ENCODE measurements around the gene CNIH3.

The CNIH3 gene

DNA sequence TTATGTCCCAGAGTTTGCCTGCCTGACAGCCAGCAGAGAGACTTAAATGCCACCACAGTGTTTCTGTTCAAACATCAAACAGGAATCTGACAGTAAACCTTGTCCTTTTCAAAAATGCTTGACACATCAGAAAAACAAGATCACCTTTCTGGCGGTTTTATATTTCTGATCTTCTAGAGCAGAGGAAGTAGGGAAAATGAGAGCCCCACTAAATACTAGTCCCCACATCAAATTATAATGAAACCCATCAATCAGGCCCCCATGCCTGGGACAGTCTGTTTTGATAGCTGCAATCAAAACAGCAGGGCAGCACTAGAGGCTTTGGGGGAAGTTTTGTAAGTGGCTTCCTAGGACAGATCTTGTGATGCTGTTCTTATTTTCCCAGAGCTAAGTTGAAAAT lies 129.3 kb downstream of the CNIH3 start:
- no peak for DNase-seq (ENCODE audit: low read depth)

DNA sequence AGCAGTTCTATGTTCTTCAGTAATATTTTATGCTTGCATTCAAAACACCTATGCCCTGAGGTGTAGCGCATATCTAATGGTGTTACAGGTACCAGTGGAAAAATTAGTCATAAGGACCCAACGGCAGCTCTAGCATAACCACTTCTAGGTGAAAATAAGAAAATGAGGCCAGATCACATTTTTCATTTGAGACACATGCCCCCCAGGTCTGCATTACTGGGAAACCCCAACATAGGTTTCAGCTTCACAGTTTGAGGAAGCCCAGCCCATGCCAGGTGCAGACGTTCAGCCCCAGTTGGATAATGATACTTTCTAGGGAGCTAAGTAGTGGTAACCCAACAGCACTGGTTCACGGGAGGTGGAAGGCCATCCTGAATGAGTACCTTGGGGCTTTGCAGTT lies 129.8 kb downstream of the CNIH3 start:
- no peak for DNase-seq (ENCODE audit: low read depth)

DNA sequence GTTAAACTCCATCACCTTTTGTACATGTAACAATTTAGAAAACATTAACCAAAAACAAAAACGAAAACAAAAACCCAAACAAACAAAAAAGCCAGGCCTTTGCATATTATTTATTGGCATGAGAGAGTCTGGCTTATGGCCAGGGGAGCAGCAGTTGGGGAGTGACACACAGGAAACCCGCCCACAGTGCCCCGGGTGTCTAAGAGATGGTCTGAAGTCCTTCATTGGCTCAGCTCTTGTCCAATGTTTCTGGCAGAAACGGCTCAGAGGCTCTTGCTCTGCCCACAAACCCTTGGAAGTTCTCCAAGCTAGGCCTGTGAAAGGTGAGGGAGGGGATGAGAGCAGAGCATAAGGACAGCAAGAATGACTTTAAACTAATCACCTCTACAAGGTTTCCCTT lies 131.5 kb downstream of the CNIH3 start:
- no peak for DNase-seq (ENCODE audit: low read depth)

DNA sequence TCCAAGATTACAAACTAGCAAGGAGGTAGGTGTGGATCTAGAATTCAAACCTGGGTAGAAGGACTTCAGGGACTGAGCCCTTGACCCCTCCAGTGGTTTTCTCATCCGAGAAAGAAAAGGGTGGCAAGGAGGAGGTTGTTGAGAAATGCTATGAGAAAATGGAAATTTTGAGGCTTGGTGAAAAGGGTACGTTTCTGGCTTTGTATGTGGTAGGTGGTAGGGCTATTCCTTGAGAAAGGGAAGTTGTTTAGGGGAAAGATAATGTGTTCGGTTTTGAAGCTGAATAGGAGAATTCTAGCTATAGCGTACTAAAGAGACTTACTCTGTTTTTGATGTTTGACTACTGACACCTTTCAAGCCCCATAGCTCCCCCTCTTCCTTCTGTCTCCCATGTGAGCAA lies 133.8 kb downstream of the CNIH3 start:
- no peak for DNase-seq (ENCODE audit: low read depth)

DNA sequence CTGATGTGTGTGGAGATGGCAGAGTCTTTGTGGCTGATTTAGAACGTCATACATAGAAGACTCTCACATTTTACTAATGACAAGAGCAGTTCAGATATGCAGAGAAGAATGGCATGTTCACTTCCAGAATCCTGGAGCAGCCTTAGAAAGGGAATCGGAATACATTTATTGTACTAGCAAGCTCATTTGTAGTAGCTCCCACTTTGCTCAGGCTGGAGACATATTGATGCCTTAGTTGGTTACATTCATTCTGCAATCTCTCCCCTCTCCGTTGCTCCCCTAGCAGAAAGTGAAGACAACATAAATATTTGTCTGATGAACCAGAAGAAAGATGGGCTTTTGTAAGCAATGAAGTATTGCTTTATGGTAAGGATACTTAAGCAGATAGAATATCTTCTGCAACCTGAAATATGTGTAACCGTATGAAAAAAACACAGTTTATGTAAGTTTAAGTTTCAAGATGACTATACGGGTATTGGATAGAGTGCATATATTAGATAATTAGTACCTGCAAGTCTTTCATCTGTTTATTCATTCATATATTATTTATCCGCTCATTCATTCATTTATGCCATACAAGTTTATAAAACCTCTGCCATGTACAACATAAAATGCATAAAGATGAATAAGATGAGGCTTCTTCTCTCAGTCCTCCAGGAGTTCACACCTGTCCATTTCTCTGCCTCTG lies 135.7 kb downstream of the CNIH3 start:
- DNase-seq (ENCODE audit: low read depth) = no peak

DNA sequence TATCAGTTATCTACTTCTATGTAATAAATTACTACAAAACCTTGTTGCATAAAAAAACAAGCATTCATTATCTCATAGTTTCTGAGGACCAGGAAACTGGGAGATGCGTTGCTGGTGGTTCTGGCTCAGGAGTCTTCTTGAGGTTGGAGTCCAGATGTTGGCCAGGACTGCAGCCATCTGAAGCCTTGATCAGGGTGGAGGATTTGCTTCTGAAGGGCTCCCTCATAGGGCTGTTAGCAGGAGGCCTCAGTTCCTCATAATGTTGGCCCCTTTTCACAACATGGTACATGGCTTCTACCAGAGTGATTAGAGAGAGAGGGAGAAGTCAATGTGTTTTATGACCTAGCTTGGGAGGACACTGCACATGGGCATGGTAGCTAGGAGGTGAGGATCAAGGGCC lies 137.4 kb downstream of the CNIH3 start:
- DNase-seq (ENCODE audit: low read depth) = no peak

DNA sequence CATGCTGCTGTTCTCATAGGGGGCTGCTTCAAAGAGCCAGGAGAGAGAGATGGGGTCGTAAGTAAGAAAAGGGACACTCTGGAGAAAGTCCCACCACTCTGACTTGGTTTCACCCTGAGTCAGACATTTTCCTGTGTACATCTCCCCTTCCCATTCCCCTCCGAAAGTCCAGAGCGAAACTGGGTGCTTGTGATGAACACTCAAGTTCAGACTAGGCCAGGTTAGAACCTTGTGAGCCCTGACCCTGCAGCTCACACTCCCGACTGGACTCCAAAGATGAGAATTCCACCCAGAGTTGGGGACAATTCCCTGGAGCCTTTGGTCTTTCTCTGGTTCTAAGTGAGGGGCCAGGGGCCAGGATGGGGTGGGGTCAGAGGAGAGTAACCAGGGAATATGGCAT lies 139.5 kb downstream of the CNIH3 start:
- no peak for DNase-seq (ENCODE audit: low read depth)

DNA sequence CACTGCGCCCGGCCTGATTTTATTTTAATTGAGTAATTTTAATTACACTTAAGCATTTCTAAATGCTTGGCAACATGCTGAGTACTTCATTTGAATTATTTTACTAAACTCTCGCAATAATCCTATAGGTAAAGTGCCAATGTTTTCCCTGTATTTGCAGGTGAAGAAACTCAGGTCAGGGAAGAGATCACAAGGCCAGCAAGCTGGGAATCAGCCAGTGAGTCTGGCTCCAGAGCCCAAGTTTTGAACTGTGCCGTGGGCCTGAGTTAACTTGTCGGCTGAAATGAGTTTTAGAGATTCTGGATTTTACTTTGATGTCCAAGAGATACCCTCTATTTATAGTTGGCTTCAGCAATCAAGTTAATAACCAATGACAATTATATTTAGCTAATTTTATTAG lies 141.4 kb downstream of the CNIH3 start:
- no peak for DNase-seq (ENCODE audit: low read depth)

DNA sequence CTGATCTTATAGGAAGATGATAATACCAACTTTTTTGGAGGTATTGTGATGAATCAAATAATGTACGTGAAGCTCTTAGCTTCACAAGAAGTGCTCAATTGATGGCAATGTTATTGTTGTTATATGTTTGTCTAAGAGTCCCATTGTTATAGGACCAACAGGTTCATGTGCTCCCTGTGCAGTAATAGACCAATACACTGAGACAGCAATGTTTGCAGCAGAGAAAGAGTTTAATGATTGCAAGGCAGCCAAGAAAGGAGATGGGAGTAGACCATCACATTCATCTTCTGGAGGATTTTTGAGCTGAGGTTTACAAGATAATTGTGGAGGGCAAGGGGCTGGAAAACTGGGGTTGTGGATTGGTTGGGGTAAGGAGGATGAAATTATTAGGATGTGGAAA lies 143.0 kb downstream of the CNIH3 start:
- DNase-seq (ENCODE audit: low read depth) = no peak

DNA sequence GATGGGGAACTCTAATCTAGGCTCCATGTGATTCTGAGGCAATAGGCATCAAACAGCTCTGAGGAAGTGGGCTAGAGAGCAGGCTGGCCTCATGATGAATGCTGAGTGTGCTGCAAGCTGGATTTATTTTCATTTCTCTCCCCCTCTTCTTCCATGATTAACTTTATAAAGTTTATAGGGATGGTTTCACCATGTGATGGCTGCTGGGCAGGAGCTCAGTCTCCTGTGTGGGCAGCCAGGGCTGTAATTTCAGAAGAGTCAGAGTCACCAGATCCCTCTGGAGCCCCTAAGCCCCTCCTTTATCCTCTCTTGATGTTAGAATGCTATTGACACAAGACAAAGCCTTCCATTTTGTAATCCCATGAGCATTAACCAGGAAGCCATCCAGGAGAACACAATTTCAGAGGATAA lies 143.6 kb downstream of the CNIH3 start:
- DNase-seq (ENCODE audit: low read depth) = no peak

DNA sequence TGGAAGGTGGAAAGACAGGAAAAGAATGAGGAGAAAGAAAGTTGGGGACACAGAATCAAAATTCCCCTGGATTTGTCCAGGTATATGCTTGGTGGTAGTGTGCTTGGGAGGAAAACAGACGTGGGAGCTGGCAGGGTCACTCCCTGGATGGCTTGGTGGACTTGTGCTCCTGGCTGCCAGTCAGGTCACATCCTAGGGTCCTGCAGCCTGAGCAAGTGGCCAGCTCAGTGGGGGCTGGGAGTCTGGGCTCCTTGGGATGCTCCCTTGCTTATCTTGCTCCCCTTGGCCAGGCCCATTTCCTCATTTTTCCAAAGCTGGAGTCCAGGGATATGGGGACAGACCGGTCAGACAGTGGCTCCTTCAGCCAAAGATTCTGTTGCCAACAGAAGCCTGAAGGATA lies 144.0 kb downstream of the CNIH3 start:
- DNase-seq (ENCODE audit: low read depth) = no peak

DNA sequence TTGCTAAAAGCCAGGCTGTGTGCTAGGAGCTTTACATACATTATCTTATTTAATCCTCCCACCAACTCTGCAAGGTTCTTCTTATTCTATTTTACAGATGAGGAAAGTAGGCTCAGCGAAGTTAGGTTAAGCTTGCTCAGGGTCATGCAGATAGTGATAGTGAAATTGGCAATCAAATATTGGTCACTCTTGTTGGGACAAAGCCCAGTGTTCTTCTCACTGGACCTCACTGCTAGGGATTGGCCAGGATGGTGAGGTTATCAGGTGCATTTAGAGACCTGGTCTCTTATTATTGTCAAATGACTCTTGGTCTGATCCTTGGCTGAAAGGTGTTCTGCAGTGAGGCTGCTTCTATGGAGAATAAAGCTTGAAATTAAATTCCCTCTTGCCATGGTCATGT lies 145.1 kb downstream of the CNIH3 start:
- no peak for DNase-seq (ENCODE audit: low read depth)

DNA sequence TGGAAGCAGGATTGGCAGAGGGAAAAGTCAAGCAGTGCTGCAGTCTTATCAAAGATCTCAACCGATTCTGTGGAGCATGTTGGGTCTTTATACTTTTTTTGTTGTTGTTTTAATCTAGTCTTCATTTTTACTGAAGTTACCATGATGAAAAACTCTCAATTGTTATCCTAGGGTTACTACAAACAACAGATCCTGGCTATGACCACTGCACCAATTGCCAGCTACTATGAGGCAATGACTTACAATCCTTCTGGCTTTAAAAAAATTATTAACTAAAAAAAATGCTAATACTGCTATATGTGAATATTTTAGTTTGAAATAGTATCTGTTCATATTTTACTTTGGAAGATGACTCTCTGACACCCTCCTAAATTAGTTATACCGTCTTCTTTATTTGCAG lies 145.9 kb downstream of the CNIH3 start:
- no peak for DNase-seq (ENCODE audit: low read depth)

DNA sequence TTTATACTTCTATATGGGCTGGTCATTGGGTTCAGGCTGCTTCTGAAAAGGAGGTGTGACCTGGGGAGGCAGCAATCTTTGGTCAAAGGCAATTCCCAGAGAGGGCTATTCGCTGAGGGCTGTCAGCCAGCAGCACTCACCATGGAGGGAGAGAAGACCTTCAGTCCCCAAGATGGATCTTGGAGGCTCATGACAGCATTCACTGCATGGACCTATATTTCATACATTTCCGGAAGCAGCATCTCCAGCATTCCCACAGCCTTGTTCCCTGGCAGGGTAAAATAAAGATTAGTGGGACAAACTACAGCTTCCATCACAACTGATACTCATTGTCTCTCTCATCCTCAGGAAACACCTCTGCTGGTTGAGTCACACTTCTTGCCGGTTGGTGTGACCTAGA lies 146.6 kb downstream of the CNIH3 start:
- DNase-seq (ENCODE audit: low read depth) = no peak

DNA sequence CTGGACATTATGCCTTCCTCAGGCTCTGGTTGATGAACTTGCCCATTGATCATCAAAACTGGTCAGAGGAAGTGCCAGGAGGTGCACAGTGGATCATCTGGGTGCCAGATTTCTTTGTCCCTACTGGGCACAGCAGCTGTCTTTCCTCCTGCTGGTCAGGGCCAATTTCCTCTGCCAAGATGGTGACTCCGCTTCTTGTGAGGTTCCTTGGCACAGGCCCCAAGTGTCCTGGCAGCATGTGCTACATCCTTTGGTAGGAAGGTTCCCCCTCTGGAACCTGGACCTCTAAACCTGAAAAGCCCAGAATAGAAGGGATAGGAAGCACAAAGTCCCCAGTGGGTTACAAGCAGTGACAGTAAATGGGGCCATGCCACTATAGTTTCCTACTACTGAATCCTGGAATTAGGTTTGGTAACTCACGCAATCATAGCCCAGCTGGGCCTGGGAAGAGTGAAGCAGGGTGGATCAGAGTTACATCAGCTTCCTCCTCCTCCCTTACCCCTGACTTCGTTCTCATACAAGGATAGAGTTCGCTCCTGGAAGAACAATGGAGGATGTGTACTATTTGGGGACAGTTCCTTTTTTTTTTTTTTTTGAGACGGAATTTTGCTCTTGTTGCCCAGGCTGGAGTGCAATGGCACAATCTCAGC lies 147.1 kb downstream of the CNIH3 start:
- DNase-seq (ENCODE audit: low read depth) = no peak

DNA sequence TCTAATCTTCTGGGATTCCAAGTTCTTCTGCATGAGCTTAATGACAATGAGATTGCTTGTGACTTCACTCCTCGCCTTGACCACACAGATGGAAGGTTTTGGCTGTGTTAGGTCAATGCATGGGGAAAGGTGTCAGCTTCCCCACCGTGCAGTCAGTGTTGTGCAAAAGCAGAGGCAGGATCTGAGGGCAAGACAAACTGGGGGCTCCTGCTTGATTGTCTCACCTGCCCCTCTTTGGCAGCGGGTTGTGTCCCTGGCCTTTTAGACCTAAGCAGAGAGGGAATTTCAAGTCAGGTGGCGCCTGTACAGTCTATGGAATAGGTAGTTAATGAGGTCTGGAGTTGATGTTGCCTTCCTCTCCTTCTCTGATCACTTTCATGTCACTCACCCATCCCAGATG lies 150.1 kb downstream of the CNIH3 start:
- no peak for DNase-seq (ENCODE audit: low read depth)

DNA sequence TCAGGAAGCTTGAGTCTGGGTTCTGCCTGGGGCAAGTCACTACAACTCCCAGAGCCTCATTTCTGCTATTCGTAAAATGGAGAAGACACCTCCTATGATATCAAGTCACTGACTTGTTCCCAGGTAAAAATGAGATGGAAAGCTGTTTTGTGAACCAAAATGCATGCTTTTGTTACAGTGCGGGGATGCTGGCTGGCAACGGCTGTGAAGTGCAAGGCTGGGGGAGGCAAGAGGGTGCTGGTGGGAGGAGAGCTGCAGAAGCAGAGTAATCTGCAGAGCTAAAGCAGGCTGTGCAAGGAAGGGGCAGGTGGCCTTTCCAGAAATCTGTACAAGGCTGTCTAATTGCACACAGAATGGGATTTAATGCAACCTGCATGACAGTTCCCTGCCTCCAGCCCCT lies 150.9 kb downstream of the CNIH3 start:
- no peak for DNase-seq (ENCODE audit: low read depth)

DNA sequence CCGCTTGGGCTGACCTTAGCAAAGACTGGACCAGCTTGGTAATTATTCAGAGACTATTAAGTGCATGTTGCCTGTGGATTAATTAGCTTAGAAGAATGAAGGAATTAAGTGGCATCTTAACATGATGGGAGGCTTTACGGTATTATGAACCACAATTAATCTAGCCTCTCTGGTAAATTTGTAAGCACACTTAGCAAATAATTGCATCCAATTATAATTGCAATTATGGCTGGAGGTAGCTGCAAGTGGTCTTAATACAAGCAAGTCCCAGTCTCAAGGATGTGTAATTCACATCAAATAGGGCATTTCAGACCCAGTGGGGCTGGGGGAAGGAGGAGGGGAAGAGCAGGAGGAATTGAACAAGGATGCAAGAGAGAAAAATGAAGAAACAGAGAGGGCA lies 151.6 kb downstream of the CNIH3 start:
- no peak for DNase-seq (ENCODE audit: low read depth)

DNA sequence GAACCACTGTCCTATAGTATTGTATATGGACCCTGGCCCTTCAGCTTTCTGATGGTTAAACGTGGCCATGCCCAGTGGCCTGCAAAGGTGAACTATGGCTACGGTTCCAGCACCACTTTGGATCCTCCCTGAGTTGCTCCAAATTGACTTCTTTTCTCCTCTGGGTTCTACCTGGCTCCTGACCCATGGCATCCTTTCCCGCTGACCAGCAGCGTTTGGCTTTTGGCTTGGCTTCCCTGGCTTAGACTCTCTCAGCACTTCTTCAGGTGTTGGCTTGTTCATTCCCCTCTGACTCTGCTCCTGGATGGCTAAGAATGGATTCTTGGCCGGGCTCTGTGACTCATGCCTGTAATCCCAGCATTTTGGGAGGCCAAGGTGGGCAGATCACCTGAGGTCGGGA lies 152.9 kb downstream of the CNIH3 start:
- DNase-seq (ENCODE audit: low read depth) = no peak

DNA sequence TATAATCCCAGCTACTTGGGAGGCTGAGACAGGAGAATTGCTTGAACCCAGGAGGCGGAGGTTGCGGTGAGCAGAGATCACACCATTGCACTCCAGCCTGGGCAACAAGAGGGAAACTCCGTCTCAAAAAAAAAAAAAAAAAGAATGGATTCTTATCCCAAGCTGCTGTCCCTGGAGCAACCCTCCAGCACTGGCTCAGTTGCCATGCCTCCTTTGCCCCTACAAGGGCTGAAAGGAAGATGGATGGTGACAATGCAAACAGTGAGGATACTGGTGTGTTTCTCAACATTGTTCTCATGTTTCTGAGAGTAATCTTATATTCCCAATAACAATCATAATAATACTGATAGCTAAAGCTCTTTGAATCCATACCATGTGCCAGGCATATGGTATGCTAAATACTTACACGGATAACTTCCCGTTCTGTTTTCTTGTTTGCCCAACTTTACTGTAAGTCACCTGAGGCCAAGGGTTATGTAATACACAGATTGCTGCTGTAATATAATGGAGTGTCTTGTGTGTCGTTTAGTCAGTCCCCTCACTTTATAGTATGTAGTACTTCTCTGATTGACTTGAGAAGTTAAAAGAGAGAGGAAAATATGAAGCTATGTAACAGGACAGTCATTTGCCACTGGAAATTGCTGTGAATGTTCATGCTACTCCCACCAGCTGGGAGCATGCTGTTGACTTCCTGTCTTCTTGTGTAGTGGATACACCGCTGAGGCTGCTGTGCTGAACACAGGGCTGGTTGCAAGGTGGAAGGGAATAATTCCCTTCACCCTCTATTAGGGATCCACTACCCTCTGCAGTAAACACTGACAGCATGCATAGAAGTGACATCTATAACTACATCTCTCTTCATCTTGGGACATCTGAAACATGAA lies 153.6 kb downstream of the CNIH3 start:
- no peak for DNase-seq (ENCODE audit: low read depth)

DNA sequence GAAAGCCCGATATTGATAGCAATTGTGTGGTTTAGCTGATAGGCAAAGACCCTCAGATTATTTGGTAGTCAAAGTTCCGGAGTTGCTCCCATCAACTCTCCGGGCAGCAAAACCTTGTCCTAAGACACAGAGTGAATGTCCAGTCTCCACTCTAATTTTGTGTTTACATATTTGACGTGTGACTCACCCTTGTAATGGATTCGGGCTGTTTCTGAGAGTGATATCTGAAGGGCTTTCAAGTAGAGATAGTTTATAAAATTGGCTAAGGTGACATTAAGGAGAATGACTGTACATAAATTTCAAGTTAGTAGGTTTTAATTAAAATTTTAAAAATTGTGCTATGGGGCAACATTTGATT lies 154.2 kb downstream of the CNIH3 start:
- peak; percentile 21 for DNase-seq (ENCODE audit: low read depth)

DNA sequence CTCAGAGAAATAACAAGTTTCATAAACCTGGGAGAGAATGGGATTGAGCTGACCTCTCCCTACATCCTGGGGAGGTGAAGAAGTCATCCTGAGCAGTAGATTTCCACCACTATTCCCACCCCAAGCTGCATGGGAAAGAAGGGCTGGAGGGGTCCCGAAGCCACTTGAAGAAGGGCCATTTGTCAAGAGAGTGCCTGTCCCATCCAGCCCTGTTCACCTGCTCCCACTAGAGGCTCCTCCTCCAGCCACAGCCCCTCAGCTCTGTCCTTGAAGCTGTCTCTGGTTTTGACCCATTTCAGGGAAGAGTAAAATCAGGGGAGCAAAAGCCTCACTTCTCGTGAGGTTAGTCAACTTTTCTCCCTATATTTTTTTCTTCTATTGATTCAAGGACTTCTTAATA lies 157.5 kb downstream of the CNIH3 start:
- no peak for DNase-seq (ENCODE audit: low read depth)

DNA sequence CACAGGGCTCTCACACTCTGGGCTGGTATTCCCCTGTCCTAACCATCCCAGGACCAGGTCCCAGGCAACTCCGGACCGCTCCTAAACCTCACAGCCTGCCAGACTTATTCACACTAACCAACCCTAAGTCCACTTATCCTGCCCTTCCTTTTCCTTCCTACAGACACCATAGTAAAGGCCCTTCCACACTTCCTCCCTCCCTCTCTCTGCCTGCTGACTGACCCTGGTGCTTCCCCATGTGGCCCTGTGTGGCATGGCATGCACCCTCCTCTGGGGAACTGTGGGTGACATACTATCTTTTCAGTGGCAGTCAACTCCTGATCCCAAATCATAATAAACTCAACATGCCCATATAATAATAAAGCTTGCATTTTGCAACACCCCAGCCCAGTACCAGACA lies 158.3 kb downstream of the CNIH3 start:
- no peak for DNase-seq (ENCODE audit: low read depth)
